B cell (primary cell): ENCODE results near the gene COPA. TPM values are rescaled to one million over a fixed set of nuclear protein-coding genes. Genes with fewer than 3 reads are reported as not detected.

Experiments
- ATAC-seq: fragments of 200-7000 bp; cut with Tn5 transposase; one replicate; pipeline ENCODE4 v1.10.0; 2021; ENCODE audit warnings: low read depth, mild to moderate bottlenecking, moderate number of reproducible peaks, moderate library complexity
- CTCF ChIA-PET: fragments of 350-600 bp; sonication (Branson Sonifier 250); formaldehyde crosslinking; loops from one replicate; lab custom pipeline; 2021; ENCODE audit warnings: antibody characterized with exemption, inconsistent platforms; lab: Charles Lee
- POLR2A ChIA-PET: fragments of 350-600 bp; sonication (Branson Sonifier 250); formaldehyde crosslinking; loops from one replicate; lab custom pipeline; 2021; ENCODE audit warnings: antibody characterized with exemption; lab: Charles Lee
- DNase-seq: peaks from one replicate; pipeline ENCODE4 v3.0.0; 2013
- H2AFZ ChIP-seq: 2 replicates; pipeline ENCODE4 v1.6.1; 2012; ENCODE audit warnings: mild to moderate bottlenecking, low read depth, low read length; ENCODE audit not compliant: insufficient read depth, poor library complexity, severe bottlenecking
- H3K27ac ChIP-seq, 2 donors: 1 replicate in 1 of 2; 2 replicates in 1 of 2; pipeline ENCODE4 v1.5.1; 2012 to 2013; ENCODE audit warnings: low read length in 2 of 2, mild to moderate bottlenecking in 2 of 2, moderate library complexity in 1 of 2
- H3K27me3 ChIP-seq, 4 experiments: fragments of 200-600 bp in 1 of 4; sonication (generic) in 1 of 4; replicated peaks in 1 of 4; 1 replicate in 2 of 4; 2 replicates in 2 of 4; pipeline versions ENCODE4 v1.6.1 to v1.7.0; 2013 to 2016; ENCODE audit warnings: low read length in 3 of 4, mild to moderate bottlenecking in 2 of 4, mixed read lengths in 1 of 4, moderate library complexity in 1 of 4; ENCODE audit not compliant: insufficient read depth in 4 of 4, control insufficient read depth in 3 of 4; ENCODE audit errors: control extremely low read depth in 1 of 4
- H3K36me3 ChIP-seq, 2 experiments: replicated peaks in 1 of 2; 1 replicate in 1 of 2; 2 replicates in 1 of 2; pipeline versions ENCODE4 v1.6.1 to v1.7.1; 2013; ENCODE audit warnings: low read length in 1 of 2; ENCODE audit not compliant: insufficient read depth in 2 of 2, control insufficient read depth in 1 of 2; ENCODE audit errors: control extremely low read depth in 1 of 2, extremely low read depth in 1 of 2
- H3K4me1 ChIP-seq, 2 donors: fragments of 200-600 bp in 1 of 2; sonication (generic) in 1 of 2; 1 replicate in 1 of 2; 2 replicates in 1 of 2; pipeline versions ENCODE4 v1.5.1 to v1.6.1; 2013 to 2017; ENCODE audit warnings: low read length in 2 of 2; ENCODE audit not compliant: control insufficient read depth in 2 of 2, insufficient read depth in 2 of 2
- H3K4me2 ChIP-seq: replicated peaks from 2 replicates; pipeline ENCODE3; 2012; ENCODE audit warnings: mild to moderate bottlenecking, low read depth, low read length; ENCODE audit not compliant: poor library complexity, severe bottlenecking
- H3K4me3 ChIP-seq, 5 experiments: fragments of 200-600 bp in 1 of 5; sonication (generic) in 1 of 5; 1 replicate in 3 of 5; 2 replicates in 2 of 5; pipeline versions ENCODE4 v1.5.1 to v1.7.0; 2011 to 2016; ENCODE audit warnings: low read length in 4 of 5, mild to moderate bottlenecking in 4 of 5, low read depth in 2 of 5, control low read depth in 1 of 5, moderate library complexity in 1 of 5; ENCODE audit not compliant: insufficient read depth in 1 of 5; ENCODE audit errors: control extremely low read depth in 1 of 5, extremely low read depth in 1 of 5
- H3K79me2 ChIP-seq: fragments of 200-600 bp; sonication (generic); one replicate; pipeline ENCODE4 v1.6.0; 2016; ENCODE audit warnings: low read length; ENCODE audit not compliant: control insufficient read depth, insufficient read depth
- H3K9ac ChIP-seq: fragments of 200-600 bp; sonication (generic); 2 replicates; pipeline ENCODE4 v1.6.1; 2017; ENCODE audit warnings: mild to moderate bottlenecking, low read length, moderate library complexity
- H3K9me3 ChIP-seq, 3 donors: one replicate each; pipeline versions ENCODE4 v1.6.1 to v1.7.1; 2013; ENCODE audit warnings: low read length in 2 of 3; ENCODE audit not compliant: control insufficient read depth in 2 of 3, insufficient read depth in 1 of 3; ENCODE audit errors: control extremely low read depth in 1 of 3
- H4K20me1 ChIP-seq: 2 replicates; pipeline ENCODE4 v1.6.0; 2012; ENCODE audit warnings: mild to moderate bottlenecking, low read length; ENCODE audit not compliant: insufficient read depth, control insufficient read depth, poor library complexity, severe bottlenecking
- H3K27ac Mint-ChIP-seq: one replicate; pipeline ENCODE4 v1.8.0; 2021; ENCODE audit warnings: mixed read lengths
- H3K27me3 Mint-ChIP-seq: one replicate; pipeline ENCODE4 v1.8.0; 2021; ENCODE audit warnings: mixed read lengths
- H3K4me1 Mint-ChIP-seq: one replicate; pipeline ENCODE4 v1.8.0; 2021; ENCODE audit warnings: mixed read lengths
- H3K4me3 Mint-ChIP-seq: one replicate; pipeline ENCODE4 v1.8.0; 2021; ENCODE audit warnings: mixed read lengths
- H3K9me3 Mint-ChIP-seq: one replicate; pipeline ENCODE4 v1.8.0; 2022; ENCODE audit warnings: mixed read lengths; ENCODE audit not compliant: insufficient read depth
- CTCF ChIP-seq: fragments of 200-600 bp; IDR thresholded peaks from one replicate; pipeline ENCODE4 v1.8.0; 2022; ENCODE audit warnings: antibody characterized with exemption, mild to moderate bottlenecking
- EZH2 ChIP-seq: IDR thresholded peaks from 2 replicates; pipeline ENCODE4 v1.6.1; 2012; ENCODE audit warnings: borderline replicate concordance, low read depth, mild to moderate bottlenecking, moderate library complexity, low read length; ENCODE audit not compliant: insufficient read depth, poor library complexity, severe bottlenecking
- WGBS: methylation state at CpG from one replicate; pipeline ENCODE4 v1.1.5; 2013; ENCODE audit warnings: missing lambda C conversion rate; ENCODE audit not compliant: insufficient coverage; 5-methylcytosine and 5-hydroxymethylcytosine counted together
- intact Hi-C: fragments of 100-400 bp; cut with micrococcal nuclease; formaldehyde crosslinking; loops from one replicate; pipeline ENCODE4 v1.10.0; 2022
- polyA plus RNA-seq: library from polyadenylated mRNA; depleted of rRNA; stranded (reverse); fragments of >200 nt; gene quantifications from 2 replicates; pipeline ENCODE4 v1.2.3, GENCODE V29; 2012
- total RNA-seq, 2 donors: library from RNA; stranded (reverse); fragments of 120-200 nt in 1 of 2; gene quantifications; 1 replicate in 1 of 2; 2 replicates in 1 of 2; pipeline versions ENCODE4 v1.2.3 to v1.2.4, GENCODE V29; 2013 to 2022

COPA gene
- total and polyA plus RNA-seq, 2 donors (not counting 1 experiment from before 2014, with no cell fraction given), result 39.1 to 168 TPM

- Histone ChIP-seq H3K79me2 (no peaks in the 10 kb centered on the region), H3K4me3 (no peak overlapping the region), H3K27ac (no peak overlapping the region), H3K27me3 (no peaks in the 10 kb centered on the region), H4K20me1 (no peaks in the 10 kb centered on the region), H3K36me3 (peaks cover 31 to 92% of the 10 kb centered on the region in 2 experiments), H3K4me1 (no peaks in the 10 kb centered on the region), H3K9ac (no peak overlapping the region), H2AFZ (no peak overlapping the region), H3K9me3 (no peaks in the 10 kb centered on the region), H3K4me2 (no peak overlapping the region)
- WGBS, result 100% methylated on average over 1 of the region's 1 CpG
- Mint-ChIP-seq H3K4me1 (peaks cover 3% of the 10 kb centered on the region), H3K27ac (no peak overlapping the region), H3K9me3 (no peaks in the 10 kb centered on the region), H3K27me3 (no peaks in the 10 kb centered on the region), H3K4me3 (no peak overlapping the region)
- intact Hi-C loops, result no loop called here
- ChIA-PET CTCF (interaction anchor here (0.7 to 1.6 kb wide), 2 partner anchors 44 to 80 kb away, joined by 3 to 5 read pairs; no protein-coding TSS in a partner anchor), POLR2A (no interaction called here)
- DNase-seq (no peak), ATAC-seq (no peak)
- TF ChIP-seq CTCF (no peak), EZH2 (no peak)
These were observed 47.0 kb downstream of the COPA start for GRCh38 chr1:160296036-160296435.

GRCh38 chr1:160293020-160293968 lies 49.8 kb downstream of the COPA start:
- Histone ChIP-seq H3K27ac (no peak overlapping the region), H3K79me2 (no peaks in the 10 kb centered on the region), H3K4me3 (no peak overlapping the region), H3K4me2 (no peak overlapping the region), H3K36me3 (peaks cover 28 to 98% of the 10 kb centered on the region in 2 experiments), H3K4me1 (no peaks in the 10 kb centered on the region), H4K20me1 (no peaks in the 10 kb centered on the region), H3K27me3 (no peaks in the 10 kb centered on the region), H3K9me3 (no peaks in the 10 kb centered on the region), H3K9ac (no peak overlapping the region), H2AFZ (no peak overlapping the region)
- Mint-ChIP-seq H3K4me3 (no peak overlapping the region), H3K4me1 (peaks cover 3% of the 10 kb centered on the region), H3K27ac (no peak overlapping the region), H3K9me3 (no peaks in the 10 kb centered on the region), H3K27me3 (no peaks in the 10 kb centered on the region)
- no peak for DNase-seq
- ChIA-PET CTCF (interaction anchor here (0.7 to 8.2 kb wide), 21 partner anchors 9 to 212 kb away, joined by 3 to 160 read pairs (median 20); partner anchors contain the start of genes CASQ1, DCAF8, IGSF8 and KCNJ9), POLR2A (no interaction called here)
- intact Hi-C loops, result no loop called here
- 100% methylated on average over 2 of the region's 8 CpGs for WGBS
- TF ChIP-seq CTCF (no peak), EZH2 (no peak)
- no peak for ATAC-seq
